Forelimb muscle (tissue), 1 donor: Measurements from ENCODE around the gene KRT78. TPM values are rescaled to one million over a fixed set of nuclear protein-coding genes. Genes with fewer than 3 reads are reported as not detected.

Experiments used
- DNase-seq: peaks from one replicate; pipeline ENCODE4 v3.0.0-alpha.2; 2013; ENCODE audit warnings: low read depth
- polyA plus RNA-seq: library from polyadenylated mRNA; unstranded; fragments of 120-200 nt; gene quantifications from one replicate; pipeline ENCODE4 v1.2.1, GENCODE V29; 2013; ENCODE audit not compliant: insufficient read length

The KRT78 gene
- polyA plus RNA-seq, 1 donor = not detected

DNA sequence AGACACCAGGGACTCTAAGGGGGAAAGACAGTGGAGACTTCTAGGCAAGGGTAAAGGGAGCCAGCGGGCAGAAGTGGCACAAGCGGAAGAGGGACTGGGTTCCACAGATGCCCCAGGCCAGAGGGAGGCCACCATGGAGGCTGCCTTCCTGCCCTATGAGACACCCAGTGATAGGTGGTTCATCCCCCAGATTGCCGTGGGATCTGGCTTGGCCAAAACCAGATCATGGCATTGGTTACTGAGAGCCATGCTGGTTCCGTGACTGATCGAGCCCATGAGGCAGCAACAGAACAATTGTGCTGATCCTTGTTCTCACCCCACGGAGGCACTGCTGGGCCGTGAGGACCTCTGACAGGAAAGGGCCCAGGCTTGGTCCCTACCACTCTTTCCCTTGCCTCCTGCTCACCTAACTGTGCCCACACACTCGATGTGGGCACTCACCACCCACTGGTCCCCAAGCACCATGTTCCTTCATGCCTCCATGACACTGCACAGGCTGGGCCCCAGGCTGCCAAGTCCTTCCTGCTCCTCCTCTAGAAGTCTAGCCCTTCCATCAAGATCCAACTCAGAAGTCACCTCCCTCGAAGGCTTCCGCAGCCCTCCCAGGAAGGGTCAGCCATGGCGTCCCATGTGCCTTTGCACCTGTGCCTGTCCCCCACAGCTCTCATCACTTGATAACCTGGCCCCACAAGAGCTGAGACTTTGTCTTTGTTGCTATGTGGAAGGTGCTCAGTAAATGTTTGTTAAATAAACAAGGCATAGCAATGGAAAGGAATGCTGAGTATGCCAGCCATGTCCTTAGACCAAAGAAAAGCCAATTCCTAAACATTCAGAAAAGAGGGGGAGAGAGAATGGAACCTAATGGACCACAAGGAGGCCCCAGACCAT, 21.9 kb downstream of the KRT78 start:
- no peak for DNase-seq

DNA sequence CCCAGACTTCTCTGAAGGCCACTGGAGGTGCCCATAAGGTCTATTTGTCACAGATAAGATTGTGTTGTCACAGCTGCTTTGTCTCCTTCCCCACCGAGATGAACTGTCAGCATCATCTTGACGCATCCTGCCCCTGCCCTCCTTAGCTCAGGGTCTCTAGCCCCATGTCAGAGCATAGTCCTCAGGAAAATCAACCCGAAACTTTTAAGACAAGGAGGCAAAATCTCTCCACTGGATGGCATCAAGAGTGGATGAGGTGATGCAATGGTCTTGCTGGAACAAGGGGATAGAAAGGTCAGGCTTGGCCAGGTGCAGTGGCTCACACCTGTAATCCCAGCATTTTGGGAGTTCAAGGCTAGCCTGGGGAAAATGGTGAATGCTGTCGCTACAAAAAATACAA, 22.8 kb downstream of the KRT78 start:
- DNase-seq = no peak

- no peak for DNase-seq
Measured at GRCh38 chr12:52824741-52825410, 23.9 kb downstream of the KRT78 start.

DNA sequence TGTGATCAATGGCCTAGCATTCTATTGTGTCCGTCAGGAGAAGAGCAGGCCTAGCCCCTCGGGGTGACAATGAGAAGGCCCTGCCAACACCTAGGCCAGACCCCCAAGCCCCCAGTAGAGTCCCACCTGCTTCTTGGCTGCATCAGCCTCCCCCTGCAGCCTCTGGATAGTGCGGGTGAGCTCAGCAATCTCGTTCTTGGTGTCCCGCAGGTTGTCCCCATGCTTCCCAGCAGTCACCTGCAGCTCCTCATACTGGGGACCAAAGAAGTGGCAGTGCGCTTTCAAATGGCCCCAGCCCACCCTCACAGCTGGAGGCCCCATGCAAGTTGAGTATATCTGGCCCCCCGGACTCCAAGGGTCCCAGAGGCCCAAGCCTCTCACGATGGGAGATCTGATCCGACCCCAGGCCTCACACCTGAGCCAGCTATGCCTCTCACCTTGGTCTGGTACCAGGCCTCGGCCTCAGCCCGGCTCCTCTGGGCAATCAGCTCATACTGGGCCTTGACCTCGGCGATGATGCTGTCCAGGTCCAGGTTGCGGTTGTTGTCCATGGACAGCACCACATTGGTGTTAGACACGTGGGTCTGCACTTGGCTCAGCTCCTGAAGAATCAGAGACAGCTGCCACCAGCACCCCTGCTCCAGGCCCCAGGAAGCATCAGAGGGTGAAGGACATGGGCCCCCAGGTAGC, 24.9 kb downstream of the KRT78 start:
- no peak for DNase-seq

DNA sequence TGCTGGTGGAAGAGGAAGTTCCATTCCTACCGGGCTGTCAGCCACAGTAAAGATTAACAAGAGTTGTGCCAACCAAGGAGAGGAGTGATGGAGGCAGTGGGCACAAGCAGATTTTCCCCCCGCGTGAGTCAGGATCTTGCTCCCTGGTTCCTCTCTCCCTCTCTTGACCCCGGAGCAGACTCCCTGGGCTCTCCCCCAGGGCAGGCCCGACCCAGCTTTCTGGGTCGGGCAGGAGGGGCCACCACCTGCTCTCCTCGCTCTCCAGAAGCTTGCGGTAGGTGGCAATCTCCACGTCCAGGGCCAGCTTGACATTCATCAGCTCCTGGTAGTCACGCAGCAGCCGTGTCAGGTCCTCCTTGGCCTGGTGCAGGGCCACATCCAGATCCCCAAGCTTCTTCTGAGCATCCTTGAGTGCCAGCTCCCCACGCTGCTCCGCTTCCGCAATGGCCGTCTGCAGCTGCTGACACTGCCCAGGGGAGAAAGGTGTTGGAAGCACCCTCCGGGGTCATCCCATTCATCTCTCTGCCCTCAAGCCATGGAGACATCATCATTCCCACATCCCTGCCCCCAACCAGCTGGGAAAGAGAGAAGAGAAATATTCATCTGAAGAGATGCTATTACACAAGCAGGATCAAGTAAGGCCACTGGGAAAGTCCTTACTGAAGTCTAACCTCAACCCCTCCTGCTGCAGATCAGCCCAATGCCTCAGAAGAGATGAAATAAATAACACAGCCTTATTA, 25.9 kb downstream of the KRT78 start:
- DNase-seq = no peak

DNA sequence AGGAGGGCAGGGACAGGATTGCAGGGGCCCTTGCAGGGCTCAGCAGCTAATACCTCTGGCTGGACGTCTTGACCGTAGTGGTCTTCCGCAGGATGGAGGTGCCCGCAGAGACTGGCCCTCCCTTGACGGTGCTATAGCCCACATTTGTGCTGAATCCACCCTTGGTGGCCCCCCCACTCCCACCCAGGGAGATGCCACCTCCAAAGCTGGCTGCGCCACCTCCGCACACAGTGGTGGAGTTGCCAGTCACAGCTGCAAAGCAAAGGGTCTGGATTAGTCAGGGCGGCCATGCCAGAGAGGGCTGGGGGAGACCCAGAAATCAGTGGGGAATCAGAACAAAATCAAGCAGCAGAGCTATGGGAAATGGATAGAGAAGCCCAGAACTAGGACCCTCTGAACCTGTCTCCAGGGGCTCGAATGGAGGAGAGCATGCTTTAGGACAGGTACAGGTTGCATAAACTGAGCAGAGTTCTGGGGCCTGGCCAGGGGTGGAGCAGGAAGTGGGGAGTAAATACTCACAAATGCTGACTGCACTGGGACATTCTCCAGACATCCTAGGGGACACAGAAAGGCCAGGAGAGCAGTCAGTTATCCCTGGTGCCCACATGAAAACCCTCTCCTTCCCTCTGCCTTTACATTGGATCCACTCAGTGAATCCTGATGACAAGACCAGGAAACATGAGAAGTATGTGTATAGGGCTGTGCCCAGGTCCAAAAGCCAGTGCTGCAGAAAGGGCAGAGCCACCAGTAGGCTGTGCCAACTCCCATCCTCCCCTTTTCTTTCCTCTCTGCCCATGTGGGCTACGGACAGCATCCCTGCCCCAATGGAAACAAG, 26.8 kb downstream of the KRT78 start:
- no peak for DNase-seq

GRCh38 chr12:52821071-52821730, 27.6 kb downstream of the KRT78 start:
- no peak for DNase-seq

DNA sequence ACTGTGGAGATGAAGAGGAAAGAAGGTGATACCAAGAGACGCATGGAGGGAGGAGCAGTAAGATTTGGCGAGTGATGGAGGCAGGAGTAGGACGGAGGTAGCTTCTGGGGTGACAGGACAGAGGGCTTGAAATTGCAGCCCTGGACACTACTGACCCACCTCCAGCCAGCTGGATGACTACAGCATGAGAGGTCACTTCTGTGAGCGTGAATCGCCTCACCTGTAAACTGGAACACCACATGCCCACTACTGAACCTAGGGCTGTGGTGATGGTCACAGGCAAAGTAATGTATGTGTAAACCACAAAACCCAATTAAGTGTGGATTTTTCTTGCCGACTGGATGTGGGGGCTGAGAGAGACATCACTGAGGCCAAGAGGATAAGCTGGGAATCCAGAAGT, 28.3 kb downstream of the KRT78 start:
- DNase-seq = no peak

DNA sequence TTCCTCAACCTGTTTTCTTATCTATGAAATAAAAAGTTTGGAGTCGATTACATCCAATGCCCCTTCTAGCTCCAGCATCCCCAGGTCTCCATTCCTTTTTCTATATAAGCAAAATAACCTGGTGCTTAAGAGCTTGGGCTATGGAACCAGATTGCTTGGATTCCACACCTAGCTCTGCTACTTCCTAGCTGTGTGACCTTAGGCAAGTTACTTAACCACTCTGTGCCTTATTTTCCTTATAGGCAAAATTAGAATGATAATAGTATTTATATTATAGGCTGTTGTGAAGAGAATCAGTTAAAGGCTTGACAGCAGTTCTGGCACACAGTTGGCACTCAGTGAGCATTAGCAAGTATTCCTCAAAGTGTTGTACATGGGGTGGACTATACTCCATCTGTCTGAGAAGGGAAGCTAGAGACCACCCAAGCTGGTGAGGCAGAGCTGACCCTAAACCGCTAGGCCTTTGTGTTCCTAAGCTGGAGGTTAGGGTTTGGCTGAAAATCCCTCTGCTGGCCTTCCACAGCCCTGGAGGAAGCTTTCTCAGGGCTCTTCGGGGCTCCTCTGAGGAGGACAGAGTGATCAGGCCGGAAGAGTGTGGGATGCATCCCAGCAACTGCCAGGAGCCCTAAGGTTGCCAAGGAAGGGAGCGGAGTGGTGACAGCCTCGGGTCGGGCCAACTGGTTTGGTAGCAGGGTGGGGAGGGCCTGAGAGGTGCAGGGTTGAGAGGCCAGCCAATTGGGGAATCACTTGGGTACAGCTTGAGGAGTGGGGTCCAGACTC, 28.9 kb downstream of the KRT78 start:
- no peak for DNase-seq

DNA sequence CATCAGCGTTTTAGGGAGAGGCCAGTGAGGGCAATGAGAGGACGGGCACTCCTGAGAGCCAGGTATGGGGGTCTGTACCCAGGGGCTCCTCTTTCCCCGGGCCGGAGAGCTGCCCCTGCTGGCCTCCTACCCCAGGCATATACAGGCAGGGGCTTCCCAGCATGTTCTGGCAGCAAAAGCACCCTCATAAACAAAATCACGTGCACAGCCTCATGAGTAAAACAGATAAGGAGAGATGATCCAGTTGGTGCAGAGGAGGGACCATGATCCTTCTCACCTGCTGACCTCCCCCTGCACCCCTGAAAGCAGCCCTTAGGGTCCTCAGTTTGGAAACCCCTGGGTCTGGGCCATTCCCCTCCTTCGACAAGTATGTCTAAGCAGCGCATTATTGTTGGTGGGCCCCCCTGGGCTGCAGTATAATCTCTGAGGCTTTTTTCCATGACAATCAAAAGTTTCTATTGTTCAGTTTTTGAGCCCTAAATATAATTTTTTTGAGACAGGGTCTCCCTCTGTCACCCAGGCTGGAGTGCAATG, 29.8 kb downstream of the KRT78 start:
- DNase-seq = no peak

DNA sequence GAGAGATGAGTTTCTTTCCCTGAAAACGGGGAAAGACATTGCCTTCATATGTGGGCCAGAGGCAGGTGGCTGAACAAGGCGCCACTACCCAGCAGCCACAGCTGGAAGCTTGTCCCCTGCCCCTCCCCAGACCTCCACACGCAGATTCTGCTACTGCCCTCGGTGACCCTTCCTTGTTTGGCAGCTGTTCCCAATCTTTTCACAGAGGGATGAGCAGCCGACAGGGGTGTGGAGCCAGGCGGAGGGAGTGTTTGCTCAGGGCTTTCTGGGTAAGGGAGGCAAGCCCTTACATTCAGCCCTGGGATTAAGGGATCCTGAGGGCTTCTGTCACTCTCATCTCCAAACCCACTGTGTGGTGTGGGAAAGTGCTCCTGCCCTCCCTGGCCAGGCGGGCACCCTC, 30.4 kb downstream of the KRT78 start:
- no peak for DNase-seq

- no peak for DNase-seq
Measured at GRCh38 chr12:52817699-52818238, 31.0 kb downstream of the KRT78 start.

- no peak for DNase-seq
Measured at GRCh38 chr12:52817003-52817698, 31.6 kb downstream of the KRT78 start.

DNA sequence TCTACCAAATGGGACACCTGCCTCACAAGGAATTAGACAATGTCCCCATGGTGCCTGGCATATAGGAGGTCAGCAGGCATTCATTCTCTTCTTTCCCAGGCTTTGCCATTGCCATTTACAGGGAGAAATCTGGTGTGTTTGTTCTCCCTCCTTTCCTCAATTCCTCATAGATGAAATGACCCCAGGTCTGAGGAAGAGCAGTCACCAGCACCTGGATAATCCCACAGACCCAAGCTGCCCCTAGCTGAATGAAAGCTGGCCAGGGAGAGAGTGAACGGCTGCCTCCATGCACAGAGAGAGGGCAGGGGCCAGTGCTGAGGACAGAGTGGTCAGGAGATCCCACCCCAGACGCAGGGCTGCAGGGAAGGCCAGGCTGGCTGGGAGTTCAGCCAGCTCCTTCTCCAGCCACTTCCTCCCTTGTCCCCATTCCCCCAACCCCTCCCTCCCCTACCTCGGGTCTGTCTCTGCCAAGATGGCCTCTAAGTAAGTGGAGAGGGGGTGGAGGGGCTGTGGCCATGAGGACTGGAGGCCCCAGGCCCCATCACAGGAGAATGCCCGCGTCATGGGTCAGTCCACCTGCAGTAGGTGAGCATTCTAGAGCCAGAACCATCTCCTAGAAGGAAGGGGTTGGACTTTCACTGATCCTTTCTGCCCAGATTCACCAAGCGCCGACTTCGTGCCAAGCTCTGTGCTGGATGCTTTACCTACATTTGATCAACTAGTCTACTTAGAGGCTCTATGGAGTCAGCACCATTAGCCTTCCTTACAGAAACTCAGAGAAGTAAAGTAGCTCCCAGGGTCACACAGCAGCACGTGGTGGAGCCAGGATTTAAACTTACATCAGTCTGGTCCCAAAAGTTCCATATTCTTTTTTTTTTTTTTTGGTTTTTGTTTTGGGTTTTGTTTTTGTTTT, 32.9 kb downstream of the KRT78 start:
- DNase-seq = no peak

DNA sequence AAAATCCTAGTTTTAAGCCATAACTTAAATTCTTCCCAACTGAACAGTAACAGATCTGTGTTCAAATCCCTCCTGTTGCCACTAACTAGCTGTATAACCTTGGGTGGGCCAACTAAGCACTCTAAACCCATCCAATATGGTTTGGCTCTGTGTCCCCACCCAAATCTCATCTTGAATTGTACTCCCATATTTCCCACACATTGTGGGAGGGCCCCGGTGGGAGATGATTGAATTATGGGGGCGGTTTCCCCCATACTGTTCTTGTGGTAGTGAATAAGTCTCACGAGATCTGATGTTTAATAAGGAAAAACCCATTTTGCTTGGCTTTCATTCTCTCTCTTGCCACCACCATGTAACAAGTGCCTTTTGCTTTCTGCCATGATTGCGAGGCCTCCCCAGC, 33.6 kb downstream of the KRT78 start:
- no peak for DNase-seq

- no peak for DNase-seq
Measured at GRCh38 chr12:52814710-52815155, 34.1 kb downstream of the KRT78 start.
